Measurements from ENCODE around the gene AVPR2.

AVPR2 gene

GRCh38 chrX:153864101-153864500, 40.4 kb upstream of the AVPR2 start:
- no peak for ATAC-seq

GRCh38 chrX:153864561-153865320, 39.7 kb upstream of the AVPR2 start:
- no peak for ATAC-seq
- TF ChIP-seq CSRNP3 (CRISPR knock-in tag; IDR thresholded peaks at IDR 0.05) (no peak), GLIS3 (CRISPR knock-in tag; IDR thresholded peaks at IDR 0.05) (no peak), ZFP3 (CRISPR knock-in tag; IDR thresholded peaks at IDR 0.05) (no peak), ZNF565 (CRISPR knock-in tag; conservative IDR thresholded peaks at IDR 0.05; ENCODE audit: low read depth) (no peak), OSR1 (CRISPR knock-in tag; IDR thresholded peaks at IDR 0.05) (no peak), CREB5 (CRISPR knock-in tag; IDR thresholded peaks at IDR 0.05; ENCODE audit: low read depth) (no peak), PPARA (CRISPR knock-in tag; IDR thresholded peaks at IDR 0.05; ENCODE audit: borderline replicate concordance) (no peak), ZC3H10 (CRISPR knock-in tag; IDR thresholded peaks at IDR 0.05) (no peak), ESRRG (CRISPR knock-in tag; IDR thresholded peaks at IDR 0.05) (no peak), PATZ1 (CRISPR knock-in tag; IDR thresholded peaks at IDR 0.05; ENCODE audit: borderline replicate concordance) (no peak), TSHZ2 (CRISPR knock-in tag; IDR thresholded peaks at IDR 0.05) (no peak), RARB (CRISPR knock-in tag; IDR thresholded peaks at IDR 0.05) (no peak), ARNTL (CRISPR knock-in tag; IDR thresholded peaks at IDR 0.05; ENCODE audit: borderline replicate concordance, low read depth) (no peak), SNAI2 (CRISPR knock-in tag; IDR thresholded peaks at IDR 0.05) (no peak)

More at GRCh38 chrX:153864101-153864500, 40.4 kb upstream of the AVPR2 start:
- TF ChIP-seq ZFP30 (CRISPR knock-in tag; IDR thresholded peaks at IDR 0.05) (no peak), ZNF8 (CRISPR knock-in tag; IDR thresholded peaks at IDR 0.05) (no peak), ZFP3 (CRISPR knock-in tag; IDR thresholded peaks at IDR 0.05) (no peak), CREB5 (CRISPR knock-in tag; IDR thresholded peaks at IDR 0.05; ENCODE audit: low read depth) (no peak)

- no peak for ATAC-seq
Observed at GRCh38 chrX:153865321-153865580, 39.2 kb upstream of the AVPR2 start.

More at GRCh38 chrX:153865321-153865580, 39.2 kb upstream of the AVPR2 start:
- TF ChIP-seq ZFP3 (CRISPR knock-in tag; IDR thresholded peaks at IDR 0.05) (no peak), ARNTL (CRISPR knock-in tag; IDR thresholded peaks at IDR 0.05; ENCODE audit: borderline replicate concordance, low read depth) (no peak), SNAI2 (CRISPR knock-in tag; IDR thresholded peaks at IDR 0.05) (no peak), TOX (CRISPR knock-in tag; IDR thresholded peaks at IDR 0.05; ENCODE audit: borderline replicate concordance) (no peak), CSDC2 (CRISPR knock-in tag; IDR thresholded peaks at IDR 0.05) (no peak), CSRNP3 (CRISPR knock-in tag; IDR thresholded peaks at IDR 0.05) (no peak), ISL1 (CRISPR knock-in tag; IDR thresholded peaks at IDR 0.05) (no peak), BACH2 (CRISPR knock-in tag; IDR thresholded peaks at IDR 0.05; ENCODE audit: borderline replicate concordance) (no peak)
